Prostate gland (tissue), 2 donors: ENCODE data around the gene WDR88.
A peak's percentile ranks its signal among the peaks of the same experiment; 100 is the strongest.

Source experiments
- POLR2A ChIP-seq: fragments of 450-650 bp; IDR thresholded peaks from one replicate; pipeline ENCODE4 v1.6.1; 2016; ENCODE audit warnings: antibody characterized with exemption, mild to moderate bottlenecking
- TF ChIP-seq, protein P1 (sequence below), 4 experiments: fragments of 200-600 bp in 2 of 4; fragments of 450-650 bp in 2 of 4; sonication (generic) in 2 of 4; IDR thresholded peaks; 1 replicate in 3 of 4; 2 replicates in 1 of 4; pipeline ENCODE4 v1.5.1; 2016 to 2019; ENCODE audit warnings: antibody characterized with exemption in 4 of 4, mild to moderate bottlenecking in 2 of 4, moderate library complexity in 2 of 4

DNA sequence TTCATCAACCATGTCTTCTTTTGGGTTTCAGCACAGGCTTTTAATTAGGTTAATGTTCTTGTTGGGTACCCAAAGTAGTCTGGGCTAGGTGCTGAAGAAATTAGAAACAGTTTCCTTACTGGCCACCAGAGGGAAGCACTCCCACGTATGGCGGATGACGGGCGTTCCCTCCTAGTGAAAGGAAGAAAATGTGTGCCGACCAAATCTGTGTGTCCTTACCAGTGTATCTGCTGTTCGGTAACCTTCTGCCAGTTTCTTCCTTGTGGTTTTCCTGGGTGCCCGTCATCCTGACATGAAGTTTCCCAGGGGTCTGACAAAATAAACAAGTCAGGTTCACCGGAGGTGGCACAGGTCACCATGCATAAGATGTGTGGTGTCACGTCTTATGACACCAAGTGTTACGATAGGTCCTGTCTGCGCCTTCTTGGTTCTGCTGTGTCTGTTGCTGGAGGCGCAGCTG lies 6.0 kb upstream of the WDR88 start:
- TF ChIP-seq, protein P1, sequence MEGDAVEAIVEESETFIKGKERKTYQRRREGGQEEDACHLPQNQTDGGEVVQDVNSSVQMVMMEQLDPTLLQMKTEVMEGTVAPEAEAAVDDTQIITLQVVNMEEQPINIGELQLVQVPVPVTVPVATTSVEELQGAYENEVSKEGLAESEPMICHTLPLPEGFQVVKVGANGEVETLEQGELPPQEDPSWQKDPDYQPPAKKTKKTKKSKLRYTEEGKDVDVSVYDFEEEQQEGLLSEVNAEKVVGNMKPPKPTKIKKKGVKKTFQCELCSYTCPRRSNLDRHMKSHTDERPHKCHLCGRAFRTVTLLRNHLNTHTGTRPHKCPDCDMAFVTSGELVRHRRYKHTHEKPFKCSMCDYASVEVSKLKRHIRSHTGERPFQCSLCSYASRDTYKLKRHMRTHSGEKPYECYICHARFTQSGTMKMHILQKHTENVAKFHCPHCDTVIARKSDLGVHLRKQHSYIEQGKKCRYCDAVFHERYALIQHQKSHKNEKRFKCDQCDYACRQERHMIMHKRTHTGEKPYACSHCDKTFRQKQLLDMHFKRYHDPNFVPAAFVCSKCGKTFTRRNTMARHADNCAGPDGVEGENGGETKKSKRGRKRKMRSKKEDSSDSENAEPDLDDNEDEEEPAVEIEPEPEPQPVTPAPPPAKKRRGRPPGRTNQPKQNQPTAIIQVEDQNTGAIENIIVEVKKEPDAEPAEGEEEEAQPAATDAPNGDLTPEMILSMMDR (IDR thresholded peaks at IDR 0.05): peak; percentile 28 to 72 (median 64)
- TF ChIP-seq POLR2A: no peak
